H1 (cell line): ENCODE results near the gene GIT1. TPM values are rescaled to one million over a fixed set of nuclear protein-coding genes. Genes with fewer than 3 reads are reported as not detected.

Source experiments
- BACH1 ChIP-seq: IDR thresholded peaks from 2 replicates; pipeline ENCODE4 v1.6.1; 2012; ENCODE audit warnings: low read length, improper control_type of control experiment
- KDM4A ChIP-seq: IDR thresholded peaks from one replicate; pipeline ENCODE4 v1.7.1; 2012; ENCODE audit warnings: low read depth, mild to moderate bottlenecking, moderate library complexity, low read length, inconsistent platforms; ENCODE audit not compliant: severe bottlenecking
- RFX5 ChIP-seq: IDR thresholded peaks from 2 replicates; pipeline ENCODE4 v1.6.1; 2011; ENCODE audit warnings: low read depth, low read length, improper control_type of control experiment, borderline replicate concordance
- SP1 ChIP-seq: IDR thresholded peaks from 2 replicates; pipeline ENCODE4 v1.6.1; 2011; ENCODE audit warnings: low read depth, low read length
- polyA plus RNA-seq, 7 experiments: library from polyadenylated mRNA; depleted of rRNA in 3 of 7; stranded (reverse) in 5 of 7; unstranded in 2 of 7; fragments of >200 nt in 5 of 7; fragments of 200-250 nt in 2 of 7; gene quantifications; 1 replicate in 5 of 7; 2 replicates in 1 of 7; 4 replicates in 1 of 7; pipeline versions ENCODE4 v1.2.1 to v1.2.3, GENCODE V29; 2011 to 2013; ENCODE audit warnings: missing spikeins in 2 of 7, mixed read lengths in 2 of 7
- total RNA-seq: library from RNA; stranded (reverse); fragmentation: NEBNext Ultra II Directional; extraction: Animal tissue kit (Norgen Biotek cat#: 25700); gene quantifications from 2 replicates; pipeline ENCODE4 v1.2.1, GENCODE V29; 2021
- TF ChIP-seq, protein P1 (sequence below): IDR thresholded peaks from 2 replicates; pipeline ENCODE4 v1.6.1; 2012; ENCODE audit warnings: inconsistent platforms

GIT1 gene
- total and polyA plus RNA-seq, 2 of the 8 experiments (the other 6 are each of a cell fraction or from before 2014, with no cell fraction given): 62.4 to 63.0 TPM

DNA sequence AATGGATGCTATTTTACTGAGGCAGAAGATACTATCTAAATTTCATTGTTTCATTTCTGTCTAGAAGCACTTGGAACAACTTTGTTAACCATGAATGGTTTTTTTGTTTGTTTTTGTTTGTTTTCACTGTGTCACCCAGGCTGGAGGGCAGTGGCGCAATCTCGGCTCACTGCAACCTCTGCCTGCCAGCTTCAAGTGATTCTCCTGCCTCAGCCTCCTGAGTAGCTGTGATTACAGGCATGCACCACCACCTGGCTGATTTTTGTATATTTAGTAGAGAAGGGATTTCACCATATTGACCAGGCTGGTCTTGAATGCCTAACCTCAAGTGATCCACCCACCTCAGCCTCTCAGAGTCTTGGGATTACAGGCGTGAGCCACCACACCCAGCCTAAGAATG, 63.1 kb downstream of the GIT1 start (continued):
- TF ChIP-seq, protein P1, sequence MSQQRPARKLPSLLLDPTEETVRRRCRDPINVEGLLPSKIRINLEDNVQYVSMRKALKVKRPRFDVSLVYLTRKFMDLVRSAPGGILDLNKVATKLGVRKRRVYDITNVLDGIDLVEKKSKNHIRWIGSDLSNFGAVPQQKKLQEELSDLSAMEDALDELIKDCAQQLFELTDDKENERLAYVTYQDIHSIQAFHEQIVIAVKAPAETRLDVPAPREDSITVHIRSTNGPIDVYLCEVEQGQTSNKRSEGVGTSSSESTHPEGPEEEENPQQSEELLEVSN: no peak
- TF ChIP-seq BACH1: no peak
- no peak for TF ChIP-seq SP1
- no peak for TF ChIP-seq KDM4A
- TF ChIP-seq RFX5: no peak
